Stimulated activated CD8-positive, alpha-beta memory T cell treated with anti-CD3 and anti-CD28 coated beads, Interleukin-15, amount 100 ng/mL, for 48 hours (primary cell): Measurements from ENCODE around the gene GRHL1.
"Not testable (repeated sequence)": the region's sequence is repeated elsewhere in the genome, so short reads cannot be mapped to it uniquely, and the experiment has no call there.

ENCODE experiments used
- DNase-seq, 2 donors: peaks; one replicate each; pipeline ENCODE4 v3.0.0-alpha.2; 2020; ENCODE audit warnings: low read depth in 2 of 2

Gene GRHL1

GRCh38 chr2:10009271-10009810 lies 57.8 kb downstream of the GRHL1 start:
- DNase-seq = no peak

GRCh38 chr2:10009811-10010781 lies 58.6 kb downstream of the GRHL1 start:
- no peak for DNase-seq

GRCh38 chr2:10010861-10011605 lies 59.5 kb downstream of the GRHL1 start:
- not testable (repeated sequence) for DNase-seq

GRCh38 chr2:10011606-10012325 lies 60.3 kb downstream of the GRHL1 start:
- DNase-seq = not testable (repeated sequence)

GRCh38 chr2:10012366-10012962 lies 61.0 kb downstream of the GRHL1 start:
- DNase-seq = not testable (repeated sequence)

- DNase-seq = no peak
Observed at GRCh38 chr2:10012963-10013461, 61.5 kb downstream of the GRHL1 start.

GRCh38 chr2:10013651-10014417 lies 62.3 kb downstream of the GRHL1 start:
- not testable (repeated sequence) for DNase-seq

- DNase-seq = no peak
Observed at GRCh38 chr2:10014418-10015190, 63.1 kb downstream of the GRHL1 start.

- not testable (repeated sequence) for DNase-seq
Observed at GRCh38 chr2:10015376-10015989, 64.0 kb downstream of the GRHL1 start.

- DNase-seq = no peak
Observed at GRCh38 chr2:10016001-10016801, 64.7 kb downstream of the GRHL1 start.

- no peak for DNase-seq
Observed at GRCh38 chr2:10016802-10017258, 65.3 kb downstream of the GRHL1 start.

- DNase-seq = no peak
Observed at GRCh38 chr2:10017313-10017941, 65.9 kb downstream of the GRHL1 start.

GRCh38 chr2:10019174-10019573 lies 67.7 kb downstream of the GRHL1 start:
- no peak for DNase-seq

GRCh38 chr2:10019602-10020400 lies 68.3 kb downstream of the GRHL1 start:
- DNase-seq = no peak

- no peak for DNase-seq
Observed at GRCh38 chr2:10022041-10022421, 70.5 kb downstream of the GRHL1 start.

GRCh38 chr2:10022445-10022844 lies 71.0 kb downstream of the GRHL1 start:
- DNase-seq = no peak
